Measurements from ENCODE around the gene NUP93.
"Not testable (repeated sequence)": the region's sequence is repeated elsewhere in the genome, so short reads cannot be mapped to it uniquely, and the experiment has no call there.

NUP93 gene

DNA sequence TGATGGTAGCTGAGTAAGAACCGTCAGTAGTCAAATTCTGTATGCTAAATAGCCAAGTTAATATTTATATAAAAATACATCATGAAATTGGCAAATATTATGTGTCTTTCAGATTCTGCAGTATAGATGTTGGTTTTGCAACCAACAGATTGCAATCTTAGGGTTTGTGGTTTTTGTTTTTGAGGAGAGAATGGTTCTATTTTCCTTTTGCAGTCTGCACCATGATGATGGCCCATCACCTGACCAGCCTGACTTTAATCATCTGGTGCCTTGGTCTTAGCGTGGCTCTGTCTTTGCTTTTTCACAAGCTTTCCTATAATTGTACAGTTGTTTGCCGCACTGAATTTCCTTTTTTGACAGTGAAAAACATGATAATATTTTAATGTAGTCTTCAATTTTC is 50.7 kb downstream of the NUP93 start:
- no peak for DNase-seq

DNA sequence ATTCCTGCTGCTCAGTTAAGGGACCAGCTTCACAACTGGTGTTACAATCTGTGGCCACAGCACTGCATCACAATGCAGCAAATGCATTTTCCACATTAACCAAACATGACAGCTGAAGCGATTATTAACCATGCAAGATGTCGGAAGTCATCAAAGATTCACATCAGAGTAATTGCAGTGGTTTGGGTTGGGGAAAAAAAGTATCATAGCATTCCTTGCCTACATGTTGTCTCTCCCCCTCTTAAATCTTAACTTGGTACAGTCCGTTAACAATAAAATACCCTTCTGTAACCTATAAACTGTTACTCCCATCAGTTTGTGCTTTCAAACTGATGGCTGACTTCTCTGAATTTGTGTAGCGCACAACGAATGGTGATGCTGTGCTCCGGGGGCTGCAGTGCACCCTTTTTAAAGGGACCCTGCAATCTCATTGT is 51.6 kb downstream of the NUP93 start:
- no peak for DNase-seq

GRCh38 chr16:56783344-56783743 is 53.4 kb downstream of the NUP93 start:
- no peak for DNase-seq

GRCh38 chr16:56785317-56785716 is 55.4 kb downstream of the NUP93 start:
- no peak for DNase-seq

DNA sequence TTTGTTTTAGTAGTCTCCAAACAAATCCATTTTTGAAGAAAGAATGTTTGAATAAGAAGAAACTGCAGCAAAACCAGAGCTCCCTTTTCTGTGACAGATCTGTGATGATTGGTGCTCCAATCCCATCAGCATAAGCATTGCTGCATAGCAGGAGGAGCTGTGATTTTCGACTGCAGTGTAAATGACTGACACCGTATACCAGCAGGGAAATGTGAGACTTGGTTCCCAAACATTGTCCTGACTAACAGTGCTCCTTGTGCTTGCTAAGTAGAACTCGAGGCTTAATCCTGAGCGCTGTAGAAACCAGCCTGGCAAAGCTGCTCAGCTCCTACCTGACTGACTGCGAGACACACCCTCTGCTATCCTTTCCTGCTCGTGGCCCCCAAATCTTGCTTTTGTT is 57.2 kb downstream of the NUP93 start:
- no peak for DNase-seq

DNA sequence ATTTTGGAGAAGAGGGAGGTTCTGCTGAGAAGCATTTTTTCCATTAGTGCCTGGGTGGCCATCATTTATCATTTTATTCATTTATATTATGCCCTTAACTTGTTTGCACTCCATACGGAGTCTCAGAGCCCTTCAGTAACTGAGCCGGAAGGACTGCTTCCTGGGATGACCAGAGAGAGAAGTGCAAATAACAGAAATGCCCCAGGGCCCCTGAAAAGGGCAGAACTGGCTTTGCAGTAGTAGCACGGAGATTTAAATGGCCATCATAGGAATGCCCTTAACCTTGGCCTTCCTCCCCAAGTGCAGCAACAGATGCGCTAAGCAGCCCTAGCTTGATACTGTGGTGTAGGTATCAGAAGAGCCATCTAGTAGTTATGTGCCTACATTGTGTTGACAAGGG is 58.5 kb downstream of the NUP93 start:
- DNase-seq, result no peak

DNA sequence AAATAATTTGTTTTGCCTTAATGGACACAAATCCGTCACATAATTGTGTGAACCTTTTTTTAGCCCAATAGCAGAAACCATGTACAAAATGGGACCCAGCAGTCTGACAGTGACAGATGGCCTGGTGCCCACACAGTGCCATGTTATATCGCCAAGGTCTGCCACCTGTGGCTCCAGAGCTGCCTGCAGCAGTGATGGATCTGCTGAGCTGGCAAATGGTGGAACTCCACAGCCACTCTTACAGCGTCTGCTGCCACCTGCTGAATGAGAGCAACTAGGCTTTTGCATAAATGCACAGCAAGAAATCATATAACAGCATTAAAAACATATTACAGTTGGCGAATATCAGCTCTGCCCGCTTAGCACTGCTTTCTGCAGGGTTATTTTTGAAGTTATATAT is 59.4 kb downstream of the NUP93 start:
- DNase-seq, result no peak

GRCh38 chr16:56792967-56793366 is 63.0 kb downstream of the NUP93 start:
- no peak for DNase-seq

GRCh38 chr16:56793492-56793891 is 63.6 kb downstream of the NUP93 start:
- no peak for DNase-seq

GRCh38 chr16:56795011-56795410 is 65.1 kb downstream of the NUP93 start:
- DNase-seq, result no peak

- DNase-seq, result not testable (repeated sequence)
These were observed 67.1 kb downstream of the NUP93 start for GRCh38 chr16:56797038-56797437.

- no peak for DNase-seq
These were observed 67.9 kb downstream of the NUP93 start for GRCh38 chr16:56797861-56798260.

GRCh38 chr16:56798955-56799354 is 69.0 kb downstream of the NUP93 start:
- DNase-seq, result no peak

DNA sequence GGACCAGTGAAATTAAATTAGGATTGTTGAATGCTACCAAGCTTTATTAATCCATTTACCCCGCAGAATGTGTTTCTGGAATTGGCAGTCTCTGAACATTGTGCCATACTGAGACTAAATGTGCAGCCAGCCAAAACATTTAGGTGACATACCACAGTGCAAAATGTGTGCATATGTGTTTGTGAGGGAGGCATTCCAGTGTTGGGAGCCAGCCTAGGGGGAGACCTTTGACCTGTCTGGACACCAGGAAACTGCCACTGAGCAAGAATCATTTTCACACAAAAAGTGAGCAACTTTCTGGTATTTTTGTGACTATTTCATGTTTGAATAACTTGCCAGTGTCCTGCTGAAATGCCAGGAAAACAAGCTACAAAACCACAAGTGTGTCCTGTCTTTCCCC is 70.4 kb downstream of the NUP93 start:
- DNase-seq, result no peak

DNA sequence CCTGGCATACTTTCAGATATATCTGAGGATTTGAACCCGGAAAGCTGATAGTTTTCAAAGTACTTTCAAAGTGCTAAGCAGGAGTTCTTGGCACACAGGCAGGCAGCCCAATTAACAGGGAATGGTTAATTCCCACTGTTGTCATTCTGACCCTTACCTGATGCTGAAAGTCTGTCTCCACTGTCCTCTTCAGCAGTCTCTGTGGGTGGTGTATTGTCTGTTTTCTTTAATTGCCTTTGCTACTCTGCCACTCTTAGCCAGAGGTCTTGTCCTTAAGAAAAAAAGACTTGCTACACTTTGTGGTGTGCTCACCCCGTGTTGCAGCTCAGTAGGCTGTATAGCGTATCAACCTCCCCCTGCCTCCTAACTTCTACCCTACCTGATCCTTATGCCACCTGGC is 71.8 kb downstream of the NUP93 start:
- DNase-seq, result no peak

DNA sequence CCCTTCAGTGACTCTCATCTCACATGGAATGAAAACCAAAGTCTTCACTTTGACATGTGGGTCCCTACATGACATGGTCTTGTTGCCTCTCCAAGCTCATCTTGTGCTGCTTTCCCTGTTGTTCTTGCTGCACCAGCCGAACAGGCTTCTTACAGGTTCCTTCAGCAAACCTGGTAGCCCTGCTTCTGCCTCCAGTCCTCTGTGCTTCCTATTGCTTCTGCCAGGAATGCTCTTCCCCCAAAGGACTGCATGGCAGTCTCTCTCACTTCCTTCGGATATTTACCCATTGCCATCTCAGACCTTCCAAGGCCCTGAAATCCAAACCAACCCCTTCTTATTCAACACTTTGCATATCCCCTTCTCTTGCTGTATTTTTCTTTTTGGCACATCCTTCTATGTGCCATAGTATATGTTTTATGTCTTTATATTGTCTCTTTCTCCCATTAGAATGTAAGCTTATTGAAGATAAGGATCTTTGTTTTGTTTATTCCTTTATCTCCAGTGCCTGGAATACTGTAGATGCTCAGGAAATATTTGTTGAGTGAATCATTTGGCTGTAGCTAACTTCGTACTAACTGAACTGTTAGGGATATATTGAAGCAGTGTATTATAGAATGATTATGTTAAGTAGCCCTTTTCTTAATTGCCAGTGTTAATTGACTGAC is 77.2 kb downstream of the NUP93 start:
- DNase-seq, result no peak

DNA sequence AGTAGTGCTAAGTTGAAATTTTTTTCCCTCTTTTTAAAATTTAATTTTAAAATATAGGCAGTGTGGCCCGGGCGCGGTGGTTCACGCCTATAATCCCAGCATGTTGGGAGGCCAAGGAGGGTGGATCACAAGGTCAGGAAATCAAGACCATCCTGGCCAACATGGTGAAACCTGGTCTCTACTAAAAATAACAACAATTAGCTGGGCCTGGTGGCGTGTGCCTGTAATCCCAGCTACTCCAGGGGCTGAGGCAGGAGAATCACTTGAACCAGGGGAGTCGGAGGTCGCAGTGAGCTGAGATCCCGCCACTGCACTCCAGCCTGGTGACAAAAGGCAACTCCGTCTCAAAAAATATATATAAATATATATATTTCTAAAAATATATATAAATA is 77.7 kb downstream of the NUP93 start:
- DNase-seq, result not testable (repeated sequence)

DNA sequence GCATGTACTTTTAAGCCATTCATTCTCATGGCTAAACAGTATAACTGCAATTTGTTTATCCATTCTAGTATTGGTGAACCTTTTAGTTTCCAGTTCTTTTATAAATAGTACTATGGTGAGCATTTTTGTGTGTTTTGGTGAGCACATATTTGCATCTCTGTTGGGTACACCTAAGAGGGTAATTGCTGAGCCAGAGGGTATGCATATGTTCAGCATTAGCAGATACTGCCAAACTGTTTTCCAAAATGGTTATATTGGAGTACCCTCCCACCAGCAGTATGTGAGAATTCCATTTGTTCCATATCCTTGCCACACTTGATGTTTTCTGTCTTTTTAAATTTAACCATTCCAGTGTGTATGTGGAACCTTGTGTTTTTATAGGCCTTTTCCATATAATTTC is 81.0 kb downstream of the NUP93 start:
- no peak for DNase-seq

GRCh38 chr16:56811602-56812001 is 81.7 kb downstream of the NUP93 start:
- DNase-seq, result not testable (repeated sequence)

- no peak for DNase-seq
These were observed 83.0 kb downstream of the NUP93 start for GRCh38 chr16:56812884-56813283.

- no peak for DNase-seq
These were observed 84.9 kb downstream of the NUP93 start for GRCh38 chr16:56814537-56815432.

DNA sequence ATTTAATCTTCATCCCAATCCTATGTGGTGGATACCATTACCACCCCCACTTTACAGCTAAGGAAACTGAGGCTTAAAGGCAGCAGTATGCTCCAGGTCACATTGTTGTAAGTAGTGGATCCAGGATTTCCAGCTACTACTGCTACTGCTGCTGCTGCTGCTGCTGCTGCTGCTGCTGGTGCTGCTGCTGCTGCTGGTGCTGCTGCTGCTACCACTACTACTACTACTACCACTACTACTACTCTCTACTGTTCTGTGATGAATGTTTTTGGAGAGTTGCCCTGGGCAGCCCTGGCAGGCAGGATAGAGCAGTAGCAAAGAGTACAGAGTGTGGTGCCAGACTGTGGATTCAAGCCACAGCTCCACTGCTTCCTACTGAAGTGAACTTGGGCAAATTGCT is 85.8 kb downstream of the NUP93 start:
- DNase-seq, result no peak

- no peak for DNase-seq
These were observed 87.1 kb downstream of the NUP93 start for GRCh38 chr16:56817056-56817455.

GRCh38 chr16:56817938-56818337 is 88.0 kb downstream of the NUP93 start:
- no peak for DNase-seq
